ENCODE results near the gene GPRC5D. TPM values are rescaled to one million over a fixed set of nuclear protein-coding genes. Genes with fewer than 3 reads are reported as not detected.

The GPRC5D gene
- polyA plus RNA-seq, 2 donors, result 0.31 to 0.69 TPM

GRCh38 chr12:12917517-12917916 is 34.5 kb downstream of the GPRC5D start:
- H3K36me3 ChIP-seq (ENCODE audit: control insufficient read depth in 2 of 2, insufficient read depth in 2 of 2, low read length in 1 of 2), result peaks cover 0 to 4% of the 10 kb centered on the region in 2 donors
- H3K4me3 ChIP-seq (ENCODE audit: low read depth in 1 of 2, low read length in 2 of 2), result no peak overlapping the region
- H3K27me3 ChIP-seq (ENCODE audit: control insufficient read depth in 1 of 2, insufficient read depth in 2 of 2, low read length in 2 of 2), result no peaks in the 10 kb centered on the region
- H3K27ac ChIP-seq (ENCODE audit: low read depth in 2 of 2, low read length in 1 of 2), result no peak overlapping the region
- 93 to 95% methylated on average over 2 of the region's 2 CpGs for WGBS, 2 donors
- H3K9me3 ChIP-seq (ENCODE audit: control insufficient read depth in 2 of 2, insufficient read depth in 1 of 2, low read depth in 1 of 2, low read length in 1 of 2), result no peaks in the 10 kb centered on the region
- no peaks in the 10 kb centered on the region for H3K4me1 ChIP-seq (ENCODE audit: control insufficient read depth in 2 of 2, insufficient read depth in 2 of 2, low read length in 1 of 2)

GRCh38 chr12:12916135-12916944 is 35.6 kb downstream of the GPRC5D start:
- WGBS, 2 donors, result 16 to 24% methylated on average over 19 of the region's 19 CpGs
- H3K4me1 ChIP-seq (ENCODE audit: control insufficient read depth in 2 of 2, insufficient read depth in 2 of 2, low read length in 1 of 2), result no peaks in the 10 kb centered on the region
- no peaks in the 10 kb centered on the region for H3K9me3 ChIP-seq (ENCODE audit: control insufficient read depth in 2 of 2, insufficient read depth in 1 of 2, low read depth in 1 of 2, low read length in 1 of 2)
- peaks cover 0 to 4% of the 10 kb centered on the region in 2 donors for H3K36me3 ChIP-seq (ENCODE audit: control insufficient read depth in 2 of 2, insufficient read depth in 2 of 2, low read length in 1 of 2)
- no peak overlapping the region for H3K4me3 ChIP-seq (ENCODE audit: low read depth in 1 of 2, low read length in 2 of 2)
- H3K27ac ChIP-seq (ENCODE audit: low read depth in 2 of 2, low read length in 1 of 2), result no peak overlapping the region
- no peaks in the 10 kb centered on the region for H3K27me3 ChIP-seq (ENCODE audit: control insufficient read depth in 1 of 2, insufficient read depth in 2 of 2, low read length in 2 of 2)

GRCh38 chr12:12915656-12916055 is 36.3 kb downstream of the GPRC5D start:
- Histone ChIP-seq H3K27me3 (ENCODE audit: control insufficient read depth in 1 of 2, insufficient read depth in 2 of 2, low read length in 2 of 2) (no peaks in the 10 kb centered on the region), H3K4me1 (ENCODE audit: control insufficient read depth in 2 of 2, insufficient read depth in 2 of 2, low read length in 1 of 2) (no peaks in the 10 kb centered on the region), H3K36me3 (ENCODE audit: control insufficient read depth in 2 of 2, insufficient read depth in 2 of 2, low read length in 1 of 2) (peaks cover 0 to 4% of the 10 kb centered on the region in 2 donors), H3K4me3 (ENCODE audit: low read depth in 1 of 2, low read length in 2 of 2) (no peak overlapping the region), H3K9me3 (ENCODE audit: control insufficient read depth in 2 of 2, insufficient read depth in 1 of 2, low read depth in 1 of 2, low read length in 1 of 2) (no peaks in the 10 kb centered on the region), H3K27ac (ENCODE audit: low read depth in 2 of 2, low read length in 1 of 2) (no peak overlapping the region)
- WGBS, 2 donors, result 74 to 77% methylated on average over 10 of the region's 10 CpGs

GRCh38 chr12:12912711-12913110 is 39.3 kb downstream of the GPRC5D start:
- no peaks in the 10 kb centered on the region for H3K9me3 ChIP-seq (ENCODE audit: control insufficient read depth in 2 of 2, insufficient read depth in 1 of 2, low read depth in 1 of 2, low read length in 1 of 2)
- peaks cover 0 to 7% of the 10 kb centered on the region in 2 donors for H3K36me3 ChIP-seq (ENCODE audit: control insufficient read depth in 2 of 2, insufficient read depth in 2 of 2, low read length in 1 of 2)
- H3K27ac ChIP-seq (ENCODE audit: low read depth in 2 of 2, low read length in 1 of 2), result no peak overlapping the region
- no peaks in the 10 kb centered on the region for H3K27me3 ChIP-seq (ENCODE audit: control insufficient read depth in 1 of 2, insufficient read depth in 2 of 2, low read length in 2 of 2)
- H3K4me1 ChIP-seq (ENCODE audit: control insufficient read depth in 2 of 2, insufficient read depth in 2 of 2, low read length in 1 of 2), result peaks cover 0 to 3% of the 10 kb centered on the region in 2 donors
- 93 to 96% methylated on average over 5 of the region's 5 CpGs for WGBS, 2 donors
- H3K4me3 ChIP-seq (ENCODE audit: low read depth in 1 of 2, low read length in 2 of 2), result no peak overlapping the region

- Histone ChIP-seq H3K4me1 (ENCODE audit: control insufficient read depth in 2 of 2, insufficient read depth in 2 of 2, low read length in 1 of 2) (peaks cover 0 to 3% of the 10 kb centered on the region in 2 donors), H3K27me3 (ENCODE audit: control insufficient read depth in 1 of 2, insufficient read depth in 2 of 2, low read length in 2 of 2) (no peaks in the 10 kb centered on the region), H3K27ac (ENCODE audit: low read depth in 2 of 2, low read length in 1 of 2) (no peak overlapping the region), H3K36me3 (ENCODE audit: control insufficient read depth in 2 of 2, insufficient read depth in 2 of 2, low read length in 1 of 2) (peaks cover 0 to 7% of the 10 kb centered on the region in 2 donors), H3K9me3 (ENCODE audit: control insufficient read depth in 2 of 2, insufficient read depth in 1 of 2, low read depth in 1 of 2, low read length in 1 of 2) (no peaks in the 10 kb centered on the region), H3K4me3 (ENCODE audit: low read depth in 1 of 2, low read length in 2 of 2) (no peak overlapping the region)
- 61 to 65% methylated on average over 4 of the region's 4 CpGs for WGBS, 2 donors
These were observed 42.0 kb downstream of the GPRC5D start for GRCh38 chr12:12909995-12910420.

GRCh38 chr12:12909228-12909994 is 42.6 kb downstream of the GPRC5D start:
- peaks cover 0 to 7% of the 10 kb centered on the region in 2 donors for H3K36me3 ChIP-seq (ENCODE audit: control insufficient read depth in 2 of 2, insufficient read depth in 2 of 2, low read length in 1 of 2)
- no peaks in the 10 kb centered on the region for H3K9me3 ChIP-seq (ENCODE audit: control insufficient read depth in 2 of 2, insufficient read depth in 1 of 2, low read depth in 1 of 2, low read length in 1 of 2)
- H3K27me3 ChIP-seq (ENCODE audit: control insufficient read depth in 1 of 2, insufficient read depth in 2 of 2, low read length in 2 of 2), result no peaks in the 10 kb centered on the region
- peaks cover 0 to 3% of the 10 kb centered on the region in 2 donors for H3K4me1 ChIP-seq (ENCODE audit: control insufficient read depth in 2 of 2, insufficient read depth in 2 of 2, low read length in 1 of 2)
- WGBS, 2 donors, result 71 to 72% methylated on average over 4 of the region's 4 CpGs
- no peak overlapping the region for H3K4me3 ChIP-seq (ENCODE audit: low read depth in 1 of 2, low read length in 2 of 2)
- H3K27ac ChIP-seq (ENCODE audit: low read depth in 2 of 2, low read length in 1 of 2), result no peak overlapping the region

- Histone ChIP-seq H3K27ac (ENCODE audit: low read depth in 2 of 2, low read length in 1 of 2) (no peak overlapping the region), H3K4me3 (ENCODE audit: low read depth in 1 of 2, low read length in 2 of 2) (no peak overlapping the region), H3K36me3 (ENCODE audit: control insufficient read depth in 2 of 2, insufficient read depth in 2 of 2, low read length in 1 of 2) (peaks cover 0 to 7% of the 10 kb centered on the region in 2 donors), H3K4me1 (ENCODE audit: control insufficient read depth in 2 of 2, insufficient read depth in 2 of 2, low read length in 1 of 2) (peaks cover 0 to 5% of the 10 kb centered on the region in 2 donors), H3K9me3 (ENCODE audit: control insufficient read depth in 2 of 2, insufficient read depth in 1 of 2, low read depth in 1 of 2, low read length in 1 of 2) (no peaks in the 10 kb centered on the region), H3K27me3 (ENCODE audit: control insufficient read depth in 1 of 2, insufficient read depth in 2 of 2, low read length in 2 of 2) (no peaks in the 10 kb centered on the region)
- WGBS, 2 donors, result 92 to 94% methylated on average over 12 of the region's 12 CpGs
These were observed 43.3 kb downstream of the GPRC5D start for GRCh38 chr12:12908711-12909110.

- Histone ChIP-seq H3K4me1 (ENCODE audit: control insufficient read depth in 2 of 2, insufficient read depth in 2 of 2, low read length in 1 of 2) (peaks cover 0 to 8% of the 10 kb centered on the region in 2 donors), H3K27ac (ENCODE audit: low read depth in 2 of 2, low read length in 1 of 2) (no peak overlapping the region), H3K4me3 (ENCODE audit: low read depth in 1 of 2, low read length in 2 of 2) (no peak overlapping the region), H3K36me3 (ENCODE audit: control insufficient read depth in 2 of 2, insufficient read depth in 2 of 2, low read length in 1 of 2) (peaks cover 0 to 6% of the 10 kb centered on the region in 2 donors), H3K27me3 (ENCODE audit: control insufficient read depth in 1 of 2, insufficient read depth in 2 of 2, low read length in 2 of 2) (no peaks in the 10 kb centered on the region), H3K9me3 (ENCODE audit: control insufficient read depth in 2 of 2, insufficient read depth in 1 of 2, low read depth in 1 of 2, low read length in 1 of 2) (no peaks in the 10 kb centered on the region)
- 88 to 90% methylated on average over 14 of the region's 14 CpGs for WGBS, 2 donors
These were observed 43.7 kb downstream of the GPRC5D start for GRCh38 chr12:12908252-12908651.

GRCh38 chr12:12907552-12907951 is 44.4 kb downstream of the GPRC5D start:
- Histone ChIP-seq H3K27me3 (ENCODE audit: control insufficient read depth in 1 of 2, insufficient read depth in 2 of 2, low read length in 2 of 2) (no peaks in the 10 kb centered on the region), H3K27ac (ENCODE audit: low read depth in 2 of 2, low read length in 1 of 2) (no peak overlapping the region), H3K4me3 (ENCODE audit: low read depth in 1 of 2, low read length in 2 of 2) (no peak overlapping the region), H3K9me3 (ENCODE audit: control insufficient read depth in 2 of 2, insufficient read depth in 1 of 2, low read depth in 1 of 2, low read length in 1 of 2) (no peaks in the 10 kb centered on the region), H3K4me1 (ENCODE audit: control insufficient read depth in 2 of 2, insufficient read depth in 2 of 2, low read length in 1 of 2) (peaks cover 0 to 8% of the 10 kb centered on the region in 2 donors), H3K36me3 (ENCODE audit: control insufficient read depth in 2 of 2, insufficient read depth in 2 of 2, low read length in 1 of 2) (peaks cover 0 to 2% of the 10 kb centered on the region in 2 donors)
- 86 to 93% methylated on average over 5 of the region's 5 CpGs for WGBS, 2 donors

Data from esophagus (tissue), 2 donors.